Body of pancreas (tissue), 4 donors: ENCODE results near the gene COPA. TPM values are rescaled to one million over a fixed set of nuclear protein-coding genes. Genes with fewer than 3 reads are reported as not detected.

Source experiments
- ATAC-seq: fragments of 150-250 bp; one replicate; pipeline ENCODE4 v1.9.1; 2016
- DNase-seq, 4 donors: peaks; one replicate each; pipeline ENCODE4 v3.0.0-alpha.2; 2019
- H3K27ac ChIP-seq, 4 donors: fragments of 200-600 bp; sonication (generic); 1 replicate in 3 of 4; 2 replicates in 1 of 4; pipeline versions ENCODE4 v1.5.1 to v1.6.1; 2016 to 2019; ENCODE audit warnings: mild to moderate bottlenecking in 1 of 4, mixed read lengths in 1 of 4, moderate library complexity in 1 of 4
- H3K27me3 ChIP-seq, 2 donors: fragments of 200-600 bp; sonication (generic); one replicate each; pipeline ENCODE4 v1.6.0; 2016; ENCODE audit warnings: mild to moderate bottlenecking in 1 of 2
- H3K36me3 ChIP-seq, 2 donors: fragments of 200-600 bp; sonication (generic); replicated peaks in 1 of 2; 2 replicates each; pipeline ENCODE4 v1.5.1; 2016; ENCODE audit warnings: low read depth in 2 of 2; ENCODE audit not compliant: insufficient read depth in 1 of 2
- H3K4me1 ChIP-seq: fragments of 200-600 bp; sonication (generic); one replicate; pipeline ENCODE4 v1.6.0; 2016
- H3K4me3 ChIP-seq, 2 donors: fragments of 200-600 bp; sonication (generic); 1 replicate in 1 of 2; 2 replicates in 1 of 2; pipeline ENCODE4 v1.5.1; 2016 to 2019
- H3K9me3 ChIP-seq, 3 donors: fragments of 200-600 bp; sonication (generic); 1 replicate in 2 of 3; 2 replicates in 1 of 3; pipeline ENCODE4 v1.5.1; 2016
- CTCF ChIP-seq, 7 experiments: fragments of 450-650 bp in 4 of 7; fragments of 200-600 bp in 3 of 7; sonication (generic) in 3 of 7; IDR thresholded peaks; one replicate each; pipeline ENCODE4 v1.5.1; 2016 to 2019; ENCODE audit warnings: antibody characterized with exemption in 7 of 7
- POLR2A ChIP-seq, 3 donors: fragments of 450-650 bp; IDR thresholded peaks; one replicate each; pipeline ENCODE4 v1.6.1; 2016; ENCODE audit warnings: antibody characterized with exemption in 3 of 3, mild to moderate bottlenecking in 2 of 3
- WGBS, 2 donors: methylation state at CpG; one replicate each; pipeline ENCODE4 v1.1.5; 2017; 5-methylcytosine and 5-hydroxymethylcytosine counted together
- intact Hi-C: fragments of 100-400 bp; cut with DNase I; formaldehyde crosslinking; loops from one replicate; pipeline ENCODE4 v1.15.1; 2023
- total RNA-seq, 2 donors: library from RNA; depleted of rRNA; stranded (reverse); fragments of >200 nt; gene quantifications; one replicate each; pipeline ENCODE4 v1.1.0, GENCODE V29; 2016

COPA gene
- total RNA-seq, 2 donors from 2014 or later, result 75.8 to 86.7 TPM

- H3K4me3 ChIP-seq, result no peak overlapping the region
- H3K4me1 ChIP-seq, result peaks cover 41% of the 10 kb centered on the region
- no peaks in the 10 kb centered on the region for H3K9me3 ChIP-seq
- H3K36me3 ChIP-seq, result peaks cover 0 to 6% of the 10 kb centered on the region in 2 donors
- ATAC-seq (no peak), DNase-seq (no peak)
- TF ChIP-seq POLR2A (IDR thresholded peaks at IDR 0.05), result no peak
- TF ChIP-seq CTCF (IDR thresholded peaks at IDR 0.05), result no peak
- H3K27ac ChIP-seq, result no peak overlapping the region
- WGBS, 2 donors, result 94 to 97% methylated on average over 6 of the region's 6 CpGs
- intact Hi-C loops, result no loop called here
- no peaks in the 10 kb centered on the region for H3K27me3 ChIP-seq
Measured at GRCh38 chr1:160344936-160345335, 1.9 kb upstream of the COPA start.

- peaks cover 41% of the 10 kb centered on the region for H3K4me1 ChIP-seq
- DNase-seq, result no peak
- ATAC-seq, result no peak
- intact Hi-C loops, result no loop called here
- no peak for TF ChIP-seq POLR2A (IDR thresholded peaks at IDR 0.05)
- no peak for TF ChIP-seq CTCF (IDR thresholded peaks at IDR 0.05)
- H3K4me3 ChIP-seq, result peak overlapping the region in 1 of 2 donors; percentile 75
- no peaks in the 10 kb centered on the region for H3K27me3 ChIP-seq
- no peak overlapping the region for H3K27ac ChIP-seq
- 39 to 45% methylated on average over 3 of the region's 3 CpGs for WGBS, 2 donors
- H3K9me3 ChIP-seq, result no peaks in the 10 kb centered on the region
- peaks cover 0 to 6% of the 10 kb centered on the region in 2 donors for H3K36me3 ChIP-seq
Measured at GRCh38 chr1:160344241-160344640, 1.2 kb upstream of the COPA start.

- ATAC-seq (peak; percentile 2), DNase-seq (no peak)
- peak overlapping the region; percentile 75 to 96 for H3K4me3 ChIP-seq
- intact Hi-C loops, result no loop called here
- H3K27me3 ChIP-seq, result no peaks in the 10 kb centered on the region
- H3K36me3 ChIP-seq, result peaks cover 0 to 15% of the 10 kb centered on the region in 2 donors
- H3K9me3 ChIP-seq, result no peaks in the 10 kb centered on the region
- peak overlapping the region; percentile 68 to 90 (median 87) for H3K27ac ChIP-seq
- H3K4me1 ChIP-seq, result peaks cover 41% of the 10 kb centered on the region
- 0 to 1% methylated on average over 6 to 7 of the region's 7 CpGs for WGBS, 2 donors
- TF ChIP-seq CTCF (IDR thresholded peaks at IDR 0.05), result no peak
- TF ChIP-seq POLR2A (IDR thresholded peaks at IDR 0.05), result no peak
Measured at GRCh38 chr1:160342526-160342925, 524 bp downstream of the COPA start.

GRCh38 chr1:160340866-160341265 lies 2.2 kb downstream of the COPA start:
- 35 to 37% methylated on average over 2 of the region's 2 CpGs for WGBS, 2 donors
- DNase-seq (no peak), ATAC-seq (no peak)
- no peak for TF ChIP-seq POLR2A (IDR thresholded peaks at IDR 0.05)
- no peak for TF ChIP-seq CTCF (IDR thresholded peaks at IDR 0.05)
- Histone ChIP-seq H3K36me3 (peaks cover 0 to 15% of the 10 kb centered on the region in 2 donors), H3K9me3 (no peaks in the 10 kb centered on the region), H3K4me1 (peaks cover 35% of the 10 kb centered on the region), H3K4me3 (no peak overlapping the region), H3K27me3 (no peaks in the 10 kb centered on the region), H3K27ac (no peak overlapping the region)
- intact Hi-C loops, result no loop called here

- 36 to 59% methylated on average over 3 of the region's 3 CpGs for WGBS, 2 donors
- ATAC-seq (no peak), DNase-seq (no peak)
- intact Hi-C loops, result no loop called here
- TF ChIP-seq POLR2A (IDR thresholded peaks at IDR 0.05) (no peak), CTCF (IDR thresholded peaks at IDR 0.05) (no peak)
- Histone ChIP-seq H3K27me3 (no peaks in the 10 kb centered on the region), H3K4me1 (peaks cover 35% of the 10 kb centered on the region), H3K36me3 (peaks cover 0 to 15% of the 10 kb centered on the region in 2 donors), H3K4me3 (no peak overlapping the region), H3K27ac (peak overlapping the region in 1 of 4 donors; percentile 10), H3K9me3 (no peaks in the 10 kb centered on the region)
Measured at GRCh38 chr1:160340146-160340545, 2.9 kb downstream of the COPA start.
